H54 (cell line): ENCODE data around the gene LTB4R2.
"Not testable (repeated sequence)": the region's sequence is repeated elsewhere in the genome, so short reads cannot be mapped to it uniquely, and the experiment has no call there.

Experiments used
- DNase-seq: peaks from one replicate; pipeline ENCODE4 v3.0.0; 2011; ENCODE audit warnings: low spot score, mixed read lengths; ENCODE audit not compliant: insufficient read length
- FAIRE-seq: peaks from 3 replicates; lab custom pipeline; 2011; peaks lifted over from hg19 to GRCh38; lab: Jason Lieb, UNC
- POLR2A ChIP-seq: IDR thresholded peaks from 2 replicates; pipeline ENCODE4 v1.6.1; 2011; ENCODE audit warnings: low read depth, mild to moderate bottlenecking, low read length

LTB4R2 gene

DNA sequence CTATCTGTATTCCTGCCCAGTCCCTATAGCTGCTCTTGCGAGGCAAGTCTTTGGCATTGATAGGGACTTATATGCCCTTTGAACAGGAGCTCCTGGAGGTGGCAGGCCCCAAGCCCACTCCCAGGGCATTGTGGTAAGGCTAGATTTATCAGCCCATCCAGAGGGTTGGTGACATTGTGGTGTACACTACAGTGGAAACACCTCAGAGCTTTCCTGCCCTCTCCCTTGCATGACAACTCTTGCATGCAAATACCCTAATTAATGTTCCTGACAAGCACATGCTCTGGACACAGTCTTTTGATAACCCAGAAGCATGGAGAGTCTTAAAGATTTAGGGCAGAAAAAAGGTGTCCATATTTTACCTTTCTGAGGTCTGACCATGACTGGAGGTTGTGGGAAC is 30.7 kb downstream of the LTB4R2 start:
- DNase-seq, result no peak
- TF ChIP-seq POLR2A, result no peak
- FAIRE-seq, result no peak

DNA sequence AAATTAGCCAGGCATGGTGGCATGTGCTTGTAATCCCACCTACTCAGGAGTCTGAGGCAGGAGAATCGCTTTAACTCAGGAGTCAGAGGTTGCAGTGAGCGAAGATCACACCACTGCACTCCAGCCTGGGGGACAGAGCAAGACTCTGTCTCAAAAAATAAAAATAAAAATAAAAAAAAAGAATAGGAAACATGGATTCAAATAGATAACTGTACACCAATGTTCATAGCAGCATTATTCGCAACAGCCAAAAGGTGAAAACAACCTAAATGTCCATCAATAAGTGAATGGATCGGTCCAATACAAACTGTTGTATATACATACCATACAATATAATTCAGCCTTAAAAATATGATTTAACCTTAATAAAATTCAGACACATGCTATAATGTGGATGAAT is 32.9 kb downstream of the LTB4R2 start:
- no peak for FAIRE-seq
- DNase-seq, result no peak
- no peak for TF ChIP-seq POLR2A

DNA sequence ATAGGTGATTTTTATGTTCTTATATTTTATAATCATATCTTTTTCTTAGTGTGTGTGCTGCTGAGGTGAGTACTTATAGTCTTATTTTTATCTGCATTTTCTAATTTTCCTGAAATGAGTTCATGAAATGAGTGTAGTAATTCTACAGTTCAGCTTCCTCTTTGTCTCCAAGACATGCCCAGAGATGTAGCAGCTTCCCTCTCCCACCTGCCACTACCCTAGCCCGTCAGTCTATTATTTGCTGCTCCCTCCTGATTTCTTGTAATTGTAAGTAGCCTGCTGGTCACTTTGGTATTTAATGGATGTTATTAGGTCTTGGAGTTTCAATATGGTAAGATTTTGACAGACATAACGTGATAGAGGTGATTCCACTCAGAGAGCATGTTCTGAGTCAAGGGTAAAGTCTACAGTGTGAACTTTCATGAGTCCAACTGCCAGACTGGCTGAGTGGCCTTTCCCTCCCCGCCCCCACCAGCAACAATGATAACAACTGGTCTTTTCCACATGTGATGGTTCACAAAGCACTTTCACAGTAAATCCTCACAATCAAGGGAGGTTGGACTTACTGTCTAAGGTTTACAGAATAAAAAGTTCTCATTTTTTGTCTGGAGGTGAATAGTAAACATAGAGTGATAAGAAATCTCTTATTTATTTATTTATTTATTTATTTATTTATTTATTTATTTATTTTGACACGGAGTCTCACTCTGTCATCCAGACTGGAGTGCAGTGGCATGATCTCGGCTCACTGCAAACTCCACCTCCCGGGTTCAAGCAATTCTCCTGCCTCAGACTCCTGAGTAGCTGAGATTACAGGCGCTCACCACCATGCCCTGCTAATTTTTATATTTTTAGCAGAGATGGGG is 34.1 kb downstream of the LTB4R2 start:
- no peak for FAIRE-seq
- no peak for TF ChIP-seq POLR2A
- DNase-seq, result no peak

DNA sequence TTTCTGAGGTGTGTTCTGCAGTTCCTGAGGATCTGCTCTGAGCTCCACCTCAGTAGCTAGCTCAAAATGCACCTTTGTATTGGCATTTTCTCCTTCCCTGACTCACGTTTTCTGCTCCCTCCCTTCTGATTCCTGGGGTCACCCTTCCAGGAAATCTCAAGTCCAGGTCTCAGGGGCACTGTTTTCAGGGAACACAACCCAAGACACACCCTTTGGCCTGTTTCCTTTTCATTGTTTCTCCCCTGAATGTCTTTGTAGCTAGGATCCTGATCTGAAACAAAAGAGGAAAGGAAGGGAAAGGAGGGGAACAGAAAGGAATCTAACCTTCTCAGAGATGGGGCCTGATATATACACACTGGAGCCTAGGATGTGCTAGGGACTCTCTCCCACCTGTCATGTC is 37.2 kb downstream of the LTB4R2 start:
- TF ChIP-seq POLR2A, result no peak
- DNase-seq (no peak), FAIRE-seq (no peak)

DNA sequence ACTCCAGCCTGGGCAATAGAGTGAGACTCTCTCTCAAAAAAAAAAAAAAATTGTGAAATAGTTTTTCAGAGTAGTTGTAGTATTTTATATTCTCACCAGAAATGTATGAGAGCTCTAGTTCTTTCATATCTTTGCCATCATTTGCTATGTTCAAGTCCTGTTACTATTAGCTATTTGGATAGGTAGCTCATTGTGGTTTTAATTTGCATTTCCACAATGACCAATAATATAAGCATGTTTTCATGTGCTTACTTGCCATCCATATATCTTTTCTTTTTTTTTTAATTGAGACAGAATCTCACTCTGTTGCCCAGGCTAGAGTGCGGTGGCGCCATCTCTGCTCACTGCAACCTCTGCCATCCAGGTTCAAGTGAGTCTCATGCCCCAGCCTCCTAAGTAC is 38.2 kb downstream of the LTB4R2 start:
- DNase-seq (no peak), FAIRE-seq (no peak)
- no peak for TF ChIP-seq POLR2A

DNA sequence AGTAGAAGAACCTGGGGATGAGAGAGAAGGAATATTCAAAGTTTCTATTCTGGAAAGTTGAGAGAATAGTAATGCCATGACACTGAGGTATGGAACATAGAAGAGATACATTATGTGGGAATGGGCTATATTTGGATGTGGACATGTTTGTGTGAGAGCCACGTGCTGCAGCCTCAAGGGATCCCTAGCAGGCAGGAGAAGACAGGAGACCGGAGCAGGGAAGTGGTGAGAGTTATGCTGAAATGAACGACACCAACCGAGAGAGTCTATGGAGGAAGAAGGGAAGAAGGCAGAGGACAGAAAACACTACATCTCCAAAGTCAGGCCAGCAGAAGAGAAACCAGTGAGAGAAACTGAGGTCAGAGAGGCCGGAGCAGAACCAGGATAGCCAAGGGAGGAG is 39.8 kb downstream of the LTB4R2 start:
- FAIRE-seq (no peak), DNase-seq (no peak)
- no peak for TF ChIP-seq POLR2A

DNA sequence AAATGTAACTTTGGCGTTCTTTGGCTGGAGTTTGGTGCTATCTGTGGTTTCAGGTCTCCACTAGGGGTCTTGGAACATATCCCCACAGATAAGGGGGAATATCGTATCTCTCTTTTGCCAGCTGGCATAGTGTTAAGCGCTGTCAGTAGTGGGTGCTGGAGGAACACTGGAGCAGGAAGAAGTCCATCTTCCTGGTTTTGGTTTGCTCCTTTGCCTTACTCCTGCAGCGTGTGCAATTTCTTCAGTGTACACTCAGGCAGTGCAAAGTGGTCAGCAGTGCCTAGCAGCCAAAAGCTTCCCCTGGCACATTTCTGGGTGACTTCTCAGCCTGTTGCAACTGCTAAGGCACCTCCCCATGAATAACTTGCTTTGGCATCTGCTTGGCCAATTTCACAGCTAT is 41.6 kb downstream of the LTB4R2 start:
- FAIRE-seq, result no peak
- no peak for TF ChIP-seq POLR2A
- DNase-seq, result no peak

DNA sequence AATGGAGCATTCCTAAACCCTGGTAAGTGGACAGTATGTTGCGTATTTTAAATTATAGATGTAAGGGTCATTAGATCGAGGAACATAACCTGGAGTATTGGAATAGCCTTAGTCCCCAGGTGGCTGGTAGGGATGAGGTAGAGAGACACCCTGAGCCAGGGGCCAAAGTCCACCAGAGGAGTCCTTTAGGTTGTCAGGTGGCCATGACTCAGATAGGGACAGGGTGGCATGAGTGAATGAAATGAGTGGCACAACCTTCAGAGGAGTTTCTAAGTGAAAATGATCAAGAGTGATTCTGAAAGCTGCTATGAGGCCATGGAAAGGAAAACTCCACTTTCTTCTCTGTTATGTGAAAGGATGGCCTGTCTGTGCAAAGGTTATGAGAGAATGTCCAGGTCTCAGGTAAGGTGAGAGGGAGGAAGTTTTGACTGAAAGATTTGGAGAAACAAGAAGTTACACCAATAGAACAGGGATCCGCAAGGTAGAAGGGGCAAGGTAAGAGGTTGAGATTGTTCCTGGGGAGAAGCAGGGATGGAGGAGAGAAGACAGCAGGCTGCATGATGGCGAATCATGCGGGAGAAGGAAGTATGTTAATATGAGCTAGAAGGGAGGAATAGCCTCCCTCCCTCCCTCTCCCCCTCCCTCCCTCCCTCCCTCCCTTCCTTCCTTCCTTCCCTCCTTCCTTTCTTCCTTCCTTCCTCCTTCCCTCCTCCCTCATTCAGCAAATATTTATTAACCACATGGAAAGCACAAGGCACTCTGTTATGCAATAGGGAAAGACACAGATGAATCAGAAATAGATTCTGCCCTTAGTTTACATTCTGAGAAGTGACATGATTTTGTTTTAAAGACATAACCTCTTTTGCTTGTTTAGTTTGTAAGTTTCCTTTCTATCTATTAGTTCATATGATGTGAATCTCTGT is 43.9 kb downstream of the LTB4R2 start:
- no peak for TF ChIP-seq POLR2A
- no peak for FAIRE-seq
- no peak for DNase-seq

DNA sequence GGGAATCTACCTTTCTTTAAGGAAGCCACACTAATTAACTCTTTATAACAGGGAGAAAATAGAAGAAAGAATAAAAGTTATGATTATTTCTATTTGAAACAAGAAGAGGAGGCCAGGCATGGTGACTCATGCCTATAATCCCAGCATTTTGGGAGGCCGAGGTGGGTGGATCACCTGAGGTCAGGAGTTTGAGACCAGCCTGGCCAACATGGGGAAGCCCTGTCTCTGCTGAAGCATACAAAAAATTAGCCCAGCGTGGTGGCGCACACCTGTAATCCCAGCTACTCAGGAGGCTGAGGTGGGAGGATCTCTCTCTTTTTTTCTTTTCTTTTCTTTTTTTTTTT is 44.5 kb downstream of the LTB4R2 start:
- DNase-seq, FAIRE-seq: not testable (repeated sequence)

DNA sequence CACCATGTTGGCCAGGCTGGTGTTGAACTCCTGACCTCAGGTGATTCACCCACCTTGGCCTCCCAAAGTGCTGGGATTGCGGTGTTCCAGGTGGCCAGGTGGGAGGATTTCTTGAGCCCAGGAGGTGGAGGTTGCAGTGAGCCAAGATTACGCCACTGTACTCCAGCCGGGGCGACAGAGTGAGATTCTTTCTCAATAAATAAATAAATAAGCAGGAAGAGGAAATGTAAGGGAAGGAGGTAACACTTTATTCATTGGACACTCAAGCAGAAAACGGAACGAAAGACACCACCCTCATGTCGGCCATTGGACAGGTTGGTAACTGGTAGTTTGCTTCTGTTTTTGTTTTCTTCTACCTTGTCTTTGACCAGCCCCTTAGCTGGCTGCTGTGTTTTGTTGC is 45.1 kb downstream of the LTB4R2 start:
- DNase-seq (no peak), FAIRE-seq (no peak)
- TF ChIP-seq POLR2A, result no peak

DNA sequence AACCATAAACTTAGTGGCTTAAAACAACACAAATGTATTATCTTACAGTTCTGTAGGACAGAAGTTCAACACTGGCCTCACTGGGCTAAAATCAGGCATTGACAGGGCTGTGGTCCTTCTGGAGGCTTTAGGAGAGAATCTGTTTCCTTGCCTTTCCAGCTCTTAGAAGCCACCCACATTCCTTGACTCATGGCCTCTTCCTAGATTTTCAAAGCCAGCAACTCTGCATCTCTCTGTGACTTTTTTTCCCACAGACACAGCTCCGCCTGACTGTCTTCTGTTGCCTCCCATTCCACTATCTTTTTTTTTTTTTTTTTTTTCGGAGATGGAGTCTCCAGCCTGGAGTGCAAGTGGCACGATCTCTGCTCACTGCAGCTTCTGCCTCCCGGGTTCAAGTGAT is 46.3 kb downstream of the LTB4R2 start:
- DNase-seq (no peak), FAIRE-seq (no peak)
- no peak for TF ChIP-seq POLR2A

DNA sequence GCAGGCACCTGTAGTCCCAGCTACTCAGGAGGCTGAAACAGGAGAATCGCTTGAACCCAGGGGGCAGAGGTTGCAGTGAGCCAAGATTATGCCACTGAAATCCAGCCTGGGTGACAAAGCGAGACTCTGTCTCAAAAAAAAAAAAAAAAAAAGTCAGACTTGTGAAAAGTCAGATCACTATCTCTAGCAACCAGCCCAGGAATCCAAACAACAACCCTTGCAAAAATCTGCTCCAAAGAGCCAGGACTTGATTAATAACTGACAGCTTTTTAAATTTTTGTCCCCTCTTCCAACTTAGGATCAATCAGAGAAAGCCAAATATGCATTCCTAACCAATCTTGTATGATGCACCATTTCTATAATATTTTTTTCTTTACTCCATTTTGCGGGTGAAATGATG is 50.3 kb downstream of the LTB4R2 start:
- no peak for DNase-seq
- no peak for TF ChIP-seq POLR2A
- no peak for FAIRE-seq

DNA sequence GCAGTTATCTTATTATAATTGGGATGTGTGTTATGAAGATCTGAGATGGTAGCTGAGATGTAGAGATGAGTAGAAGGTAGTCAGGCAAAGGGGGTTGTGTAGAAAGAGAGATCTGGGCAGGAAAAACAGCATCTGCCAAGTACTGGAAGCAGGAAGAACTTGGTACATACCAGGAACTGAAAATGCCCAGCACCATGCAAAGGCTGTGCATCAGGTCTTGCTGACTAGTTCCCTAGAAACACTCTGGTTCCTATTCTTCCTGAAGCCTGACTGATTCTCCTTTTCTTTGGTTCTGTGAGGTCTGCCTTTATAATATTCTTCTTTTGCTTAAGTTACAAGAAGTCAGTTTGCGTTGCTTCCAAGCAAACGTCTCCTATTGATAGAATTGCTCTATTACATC is 51.4 kb downstream of the LTB4R2 start:
- no peak for FAIRE-seq
- TF ChIP-seq POLR2A, result no peak

More for the DNA sequence above, 51.4 kb downstream of the LTB4R2 start:
- DNase-seq, result no peak
